C1 segment of cervical spinal cord (tissue), 14 donors: ENCODE results near the gene PLA2G15.

Source experiments
- DNase-seq, 14 donors: peaks; one replicate each; lab custom pipeline; 2025; lab: John Stamatoyannopoulos, UW

PLA2G15 gene

GRCh38 chr16:68244903-68245853, at the start of gene PLA2G15:
Gene PLA2G15 (plus strand): TSS chr16:68245373. CDS start chr16:68245427, 54 bp downstream.
- peak; percentile 75 to 96 (median 90) for DNase-seq

- no peak for DNase-seq
These were observed 47.9 kb upstream of the PLA2G15 start for GRCh38 chr16:68197250-68197649.

- no peak for DNase-seq
These were observed 44.9 kb upstream of the PLA2G15 start for GRCh38 chr16:68200088-68200783.

- DNase-seq: peak in 1 of 14 donors; percentile 86
These were observed 43.1 kb upstream of the PLA2G15 start for GRCh38 chr16:68202091-68202519.

- no peak for DNase-seq
These were observed 38.9 kb upstream of the PLA2G15 start for GRCh38 chr16:68206245-68206644.

- no peak for DNase-seq
These were observed 30.4 kb upstream of the PLA2G15 start for GRCh38 chr16:68214726-68215125.

GRCh38 chr16:68215302-68215701, 29.9 kb upstream of the PLA2G15 start:
- DNase-seq: no peak

- DNase-seq: no peak
These were observed 28.9 kb upstream of the PLA2G15 start for GRCh38 chr16:68216240-68216639.

GRCh38 chr16:68217506-68217905, 27.7 kb upstream of the PLA2G15 start:
- no peak for DNase-seq

- DNase-seq: no peak
These were observed 25.3 kb upstream of the PLA2G15 start for GRCh38 chr16:68219725-68220351.

- DNase-seq: no peak
These were observed 22.1 kb upstream of the PLA2G15 start for GRCh38 chr16:68223072-68223471.

GRCh38 chr16:68226116-68226515, 19.1 kb upstream of the PLA2G15 start:
- no peak for DNase-seq

- DNase-seq: no peak
These were observed 17.9 kb upstream of the PLA2G15 start for GRCh38 chr16:68227183-68227793.

- peak in 1 of 14 donors; percentile 18 for DNase-seq
These were observed 17.2 kb upstream of the PLA2G15 start for GRCh38 chr16:68227850-68228553.

GRCh38 chr16:68228652-68229051, 16.5 kb upstream of the PLA2G15 start:
- no peak for DNase-seq

GRCh38 chr16:68229431-68230175, 15.6 kb upstream of the PLA2G15 start:
- DNase-seq: peak in 6 of 14 donors; percentile 9 to 46 (median 26)

GRCh38 chr16:68230176-68230571, 15.0 kb upstream of the PLA2G15 start:
- no peak for DNase-seq

GRCh38 chr16:68230956-68231355, 14.2 kb upstream of the PLA2G15 start:
- no peak for DNase-seq

- no peak for DNase-seq
These were observed 13.6 kb upstream of the PLA2G15 start for GRCh38 chr16:68231384-68232136.

- no peak for DNase-seq
These were observed 12.8 kb upstream of the PLA2G15 start for GRCh38 chr16:68232335-68232734.
